Right atrium auricular region (tissue), 2 donors: ENCODE results near the gene CLCC1. TPM values are rescaled to one million over a fixed set of nuclear protein-coding genes. Genes with fewer than 3 reads are reported as not detected.
A peak's percentile ranks its signal among the peaks of the same experiment; 100 is the strongest.

Experiments
- DNase-seq: peaks from one replicate; pipeline ENCODE4 v3.0.0-alpha.2; 2019; ENCODE audit warnings: low spot score
- H3K27ac ChIP-seq, 2 donors: fragments of 200-600 bp; sonication (generic); 1 replicate in 1 of 2; 2 replicates in 1 of 2; pipeline ENCODE4 v1.5.1; 2016 to 2019
- H3K27me3 ChIP-seq, 2 donors: fragments of 200-600 bp; sonication (generic); one replicate each; pipeline versions ENCODE4 v1.5.1 to v1.6.0; 2017 to 2019
- H3K36me3 ChIP-seq: fragments of 200-600 bp; sonication (generic); one replicate; pipeline ENCODE4 v1.5.1; 2016
- H3K4me1 ChIP-seq, 2 donors: fragments of 200-600 bp; sonication (generic); one replicate each; pipeline versions ENCODE4 v1.5.1 to v1.6.0; 2017 to 2019
- H3K4me3 ChIP-seq, 2 donors: fragments of 200-600 bp; sonication (generic); 1 replicate in 1 of 2; 2 replicates in 1 of 2; pipeline ENCODE4 v1.5.1; 2017 to 2019; ENCODE audit warnings: mild to moderate bottlenecking in 1 of 2, moderate library complexity in 1 of 2
- H3K9me3 ChIP-seq, 2 donors: fragments of 200-600 bp; sonication (generic); one replicate each; pipeline ENCODE4 v1.5.1; 2019
- total RNA-seq, 2 donors: library from RNA; depleted of rRNA; stranded (reverse); fragments of >200 nt; gene quantifications; one replicate each; pipeline ENCODE4 v1.1.0, GENCODE V29; 2016
- TF ChIP-seq, protein P1 (sequence below), 2 donors: fragments of 200-600 bp; sonication (generic); IDR thresholded peaks; one replicate each; pipeline ENCODE4 v1.5.1; 2019; ENCODE audit warnings: antibody characterized with exemption in 2 of 2

The CLCC1 gene
- total RNA-seq, 2 donors from 2014 or later: 19.7 to 20.5 TPM

DNA sequence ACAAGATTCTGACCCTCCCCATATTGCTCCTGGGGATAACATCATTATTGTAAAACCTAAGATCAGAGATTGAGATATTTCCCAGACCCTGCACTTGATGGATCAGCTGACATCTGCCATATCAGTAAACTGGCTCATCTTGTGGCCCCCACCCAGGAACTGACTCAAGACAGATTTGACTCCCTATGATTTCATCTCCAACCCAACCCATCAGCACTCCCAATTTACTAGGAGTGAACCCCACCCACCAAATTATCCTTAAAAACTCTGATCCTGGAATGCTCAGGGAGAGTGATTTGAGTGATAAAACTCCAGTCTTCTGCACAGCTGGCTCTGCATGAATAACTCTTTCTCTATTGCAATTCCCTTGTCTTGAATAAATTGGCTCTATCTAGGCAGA is 6.1 kb upstream of the CLCC1 start:
- H3K27ac ChIP-seq: no peak overlapping the region
- TF ChIP-seq, protein P1, sequence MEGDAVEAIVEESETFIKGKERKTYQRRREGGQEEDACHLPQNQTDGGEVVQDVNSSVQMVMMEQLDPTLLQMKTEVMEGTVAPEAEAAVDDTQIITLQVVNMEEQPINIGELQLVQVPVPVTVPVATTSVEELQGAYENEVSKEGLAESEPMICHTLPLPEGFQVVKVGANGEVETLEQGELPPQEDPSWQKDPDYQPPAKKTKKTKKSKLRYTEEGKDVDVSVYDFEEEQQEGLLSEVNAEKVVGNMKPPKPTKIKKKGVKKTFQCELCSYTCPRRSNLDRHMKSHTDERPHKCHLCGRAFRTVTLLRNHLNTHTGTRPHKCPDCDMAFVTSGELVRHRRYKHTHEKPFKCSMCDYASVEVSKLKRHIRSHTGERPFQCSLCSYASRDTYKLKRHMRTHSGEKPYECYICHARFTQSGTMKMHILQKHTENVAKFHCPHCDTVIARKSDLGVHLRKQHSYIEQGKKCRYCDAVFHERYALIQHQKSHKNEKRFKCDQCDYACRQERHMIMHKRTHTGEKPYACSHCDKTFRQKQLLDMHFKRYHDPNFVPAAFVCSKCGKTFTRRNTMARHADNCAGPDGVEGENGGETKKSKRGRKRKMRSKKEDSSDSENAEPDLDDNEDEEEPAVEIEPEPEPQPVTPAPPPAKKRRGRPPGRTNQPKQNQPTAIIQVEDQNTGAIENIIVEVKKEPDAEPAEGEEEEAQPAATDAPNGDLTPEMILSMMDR (IDR thresholded peaks at IDR 0.05): no peak
- no peak overlapping the region for H3K4me3 ChIP-seq
- no peaks in the 10 kb centered on the region for H3K9me3 ChIP-seq
- DNase-seq: no peak
- H3K27me3 ChIP-seq: no peaks in the 10 kb centered on the region
- H3K36me3 ChIP-seq: peaks cover 11% of the 10 kb centered on the region
- H3K4me1 ChIP-seq: peaks cover 0 to under 1% of the 10 kb centered on the region in 2 donors

DNA sequence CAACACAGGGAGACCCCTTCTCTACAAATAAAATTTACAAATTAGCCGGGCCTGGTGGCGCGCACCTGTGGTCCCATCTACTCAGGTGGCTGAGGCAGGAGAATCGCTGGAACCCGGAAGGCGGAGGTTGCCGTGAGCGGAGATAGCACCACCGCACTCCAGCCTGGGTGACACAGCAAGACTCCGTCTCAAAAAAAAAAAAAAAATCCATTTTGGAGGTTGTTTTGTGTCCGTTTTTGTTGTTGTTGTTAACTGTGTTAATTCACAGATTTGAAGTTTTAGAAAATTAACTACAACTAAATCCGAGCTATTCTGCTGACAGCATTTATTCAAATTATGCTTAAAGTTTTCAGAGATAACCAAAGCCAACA is 618 bp downstream of the CLCC1 start:
- no peak for DNase-seq
- Histone ChIP-seq H3K36me3 (peaks cover 3% of the 10 kb centered on the region), H3K27ac (peak overlapping the region; percentile 93 to 96), H3K9me3 (no peaks in the 10 kb centered on the region), H3K4me1 (peaks cover 0 to 32% of the 10 kb centered on the region in 2 donors), H3K4me3 (peak overlapping the region; percentile 78 to 84), H3K27me3 (no peaks in the 10 kb centered on the region)
- TF ChIP-seq, protein P1 (IDR thresholded peaks at IDR 0.05): no peak

DNA sequence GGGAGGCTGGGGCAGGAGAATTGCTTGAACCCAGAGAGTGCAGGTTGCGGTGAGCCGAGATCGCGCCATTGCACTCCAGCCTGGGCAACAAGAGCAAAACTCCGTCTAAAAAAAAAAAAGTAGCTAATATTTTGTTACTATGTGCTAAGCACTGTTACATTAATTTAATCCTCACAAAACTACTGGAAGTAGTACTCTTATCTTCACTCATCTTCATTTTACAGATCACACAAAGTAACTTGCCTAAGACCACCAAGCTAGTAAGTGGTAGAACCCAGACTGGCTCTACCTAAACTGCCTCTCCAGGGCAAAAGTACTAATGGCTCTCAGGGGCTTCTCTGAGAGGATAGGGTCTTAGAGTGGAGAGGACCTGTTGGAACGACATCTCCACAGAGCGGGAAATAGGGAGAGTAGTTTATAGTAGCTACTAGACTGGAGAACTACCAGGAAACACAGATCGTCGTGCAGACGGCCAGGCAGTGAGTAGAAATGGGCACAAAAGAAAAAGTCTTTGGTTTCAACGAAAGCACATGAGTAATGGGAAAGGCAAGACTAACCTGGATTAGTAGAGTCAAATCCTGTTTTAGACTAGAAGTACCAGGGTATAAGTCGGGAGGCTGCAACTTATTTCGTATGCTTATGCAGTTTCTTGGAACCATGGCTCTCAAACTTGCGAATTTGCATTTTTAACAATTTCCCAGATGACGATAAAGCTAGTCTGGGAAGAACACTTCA is 1.4 kb downstream of the CLCC1 start:
- no peaks in the 10 kb centered on the region for H3K9me3 ChIP-seq
- TF ChIP-seq, protein P1 (IDR thresholded peaks at IDR 0.05): no peak
- H3K4me1 ChIP-seq: peaks cover 0 to 33% of the 10 kb centered on the region in 2 donors
- H3K27ac ChIP-seq: peak overlapping the region; percentile 93 to 96
- peak overlapping the region; percentile 78 to 84 for H3K4me3 ChIP-seq
- peaks cover 3% of the 10 kb centered on the region for H3K36me3 ChIP-seq
- no peaks in the 10 kb centered on the region for H3K27me3 ChIP-seq
- DNase-seq: no peak

DNA sequence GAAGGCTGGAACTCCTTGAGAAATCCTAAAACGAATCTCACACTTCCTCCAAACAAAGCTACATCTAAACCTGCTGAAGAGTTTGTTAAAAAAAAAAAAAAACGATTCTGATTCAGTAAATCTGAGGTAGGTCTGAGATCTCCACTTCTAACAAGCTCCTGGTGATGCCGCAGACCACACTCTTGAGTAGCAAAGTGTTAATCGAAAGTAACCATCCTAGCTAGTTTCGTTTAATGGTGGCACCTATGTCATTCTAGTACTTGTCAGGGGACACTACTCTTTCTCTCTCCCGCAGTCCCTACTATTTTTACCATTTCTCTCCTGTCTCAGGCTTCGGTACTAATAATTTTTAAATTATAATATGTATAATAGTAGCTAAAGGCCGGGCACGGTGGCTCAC is 2.1 kb downstream of the CLCC1 start:
- no peaks in the 10 kb centered on the region for H3K27me3 ChIP-seq
- peaks cover 0 to 33% of the 10 kb centered on the region in 2 donors for H3K4me1 ChIP-seq
- peaks cover 3% of the 10 kb centered on the region for H3K36me3 ChIP-seq
- H3K4me3 ChIP-seq: no peak overlapping the region
- DNase-seq: no peak
- no peaks in the 10 kb centered on the region for H3K9me3 ChIP-seq
- TF ChIP-seq, protein P1 (IDR thresholded peaks at IDR 0.05): no peak
- no peak overlapping the region for H3K27ac ChIP-seq

DNA sequence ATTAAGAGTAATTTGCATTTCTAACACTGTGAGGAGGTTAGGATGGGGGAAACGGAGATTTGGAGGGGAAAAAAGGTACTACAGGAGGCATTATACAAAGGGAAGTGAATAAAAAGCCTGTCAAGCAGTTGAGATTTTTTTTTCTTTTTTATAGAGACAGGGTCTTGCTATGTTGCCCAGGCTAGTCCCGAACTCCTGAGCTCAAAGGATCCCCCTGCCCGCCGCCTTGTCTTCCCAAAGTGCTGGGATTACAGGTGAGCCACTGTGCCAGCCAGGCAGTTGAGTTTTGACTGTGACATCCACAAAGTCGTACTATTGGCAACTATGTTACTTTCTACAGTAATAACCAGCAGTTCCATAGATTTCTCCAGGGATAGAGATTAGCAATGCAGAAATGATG is 2.6 kb downstream of the CLCC1 start:
- Histone ChIP-seq H3K4me3 (no peak overlapping the region), H3K9me3 (no peaks in the 10 kb centered on the region), H3K27me3 (no peaks in the 10 kb centered on the region), H3K36me3 (peaks cover 3% of the 10 kb centered on the region), H3K4me1 (peaks cover 0 to 33% of the 10 kb centered on the region in 2 donors), H3K27ac (no peak overlapping the region)
- TF ChIP-seq, protein P1 (IDR thresholded peaks at IDR 0.05): no peak
- no peak for DNase-seq

DNA sequence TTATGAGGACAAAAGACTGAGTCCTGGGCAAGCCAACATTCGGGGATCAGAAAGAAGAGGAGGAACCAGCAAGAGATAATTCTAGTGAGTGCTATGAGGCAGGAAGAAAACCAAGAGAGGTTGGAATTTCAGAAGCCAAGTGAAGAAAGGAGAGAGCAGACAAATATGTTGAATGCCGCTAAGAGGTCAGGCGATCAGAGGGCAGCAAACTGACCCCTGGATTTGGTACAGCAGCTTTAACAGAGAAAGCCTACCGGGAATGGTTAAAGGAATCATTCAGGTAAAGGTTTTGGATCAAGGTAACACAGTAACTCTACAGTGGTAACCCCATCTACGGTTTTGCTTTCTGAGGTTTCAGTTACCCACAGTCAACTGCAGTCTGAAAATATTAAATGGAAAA is 5.4 kb downstream of the CLCC1 start:
- peaks cover 0 to 26% of the 10 kb centered on the region in 2 donors for H3K4me1 ChIP-seq
- no peak for DNase-seq
- H3K4me3 ChIP-seq: no peak overlapping the region
- peaks cover 3% of the 10 kb centered on the region for H3K36me3 ChIP-seq
- no peaks in the 10 kb centered on the region for H3K27me3 ChIP-seq
- H3K9me3 ChIP-seq: no peaks in the 10 kb centered on the region
- TF ChIP-seq, protein P1 (IDR thresholded peaks at IDR 0.05): no peak
- H3K27ac ChIP-seq: no peak overlapping the region
